ENCODE data around the gene BRI3.

GRCh38 chr7:98278936-98279335 is 2.5 kb upstream of the BRI3 start:
- TF ChIP-seq POLR2A (IDR thresholded peaks at IDR 0.05; ENCODE audit: low read depth, low read length), result no peak
- no peak for TF ChIP-seq POLR2AphosphoS5 (IDR thresholded peaks at IDR 0.05; ENCODE audit: low read depth, low read length)
- TF ChIP-seq TAF1 (IDR thresholded peaks at IDR 0.05; ENCODE audit: low read depth, low read length), result no peak
- TF ChIP-seq SPI1 (IDR thresholded peaks at IDR 0.05; ENCODE audit: low read depth, low read length), result no peak
- TF ChIP-seq PAX5 (IDR thresholded peaks at IDR 0.05; ENCODE audit: insufficient read depth, low read length, severe bottlenecking), result no peak

Measured in GM12891 (cell line).